Measurements from ENCODE around the gene SOX10. TPM values are rescaled to one million over a fixed set of nuclear protein-coding genes. Genes with fewer than 3 reads are reported as not detected.

The SOX10 gene
- total and polyA plus RNA-seq, 9 of the 15 experiments (the other 6 are each of a cell fraction or from before 2014, with no cell fraction given), result not detected

GRCh38 chr22:38027487-38027886 is 43.1 kb upstream of the SOX10 start:
- FAIRE-seq, result no peak
- ChIA-PET POLR2A (no interaction called here), CTCF (ENCODE audit: low intra/inter-chr PET ratio) (no interaction called here)
- Histone ChIP-seq H3K36me3 (ENCODE audit: control insufficient read depth, insufficient read depth, low read length) (no peaks in the 10 kb centered on the region), H3K9me1 (ENCODE audit: control insufficient read depth, insufficient read depth, low read length) (no peaks in the 10 kb centered on the region), H3K4me3 (no peak overlapping the region), H3K79me2 (ENCODE audit: control insufficient read depth, insufficient read depth, low read length) (no peaks in the 10 kb centered on the region), H3K9me3 (replicated peaks; ENCODE audit: control insufficient read depth, insufficient read depth, low read depth, low read length) (no peaks in the 10 kb centered on the region), H3K4me2 (ENCODE audit: insufficient read depth, low read length) (no peak overlapping the region), H3K27me3 (ENCODE audit: control insufficient read depth in 2 of 2, insufficient read depth in 2 of 2, low read length in 2 of 2) (no peaks in the 10 kb centered on the region; a peak in 1 of 5 replicates), H2AFZ (ENCODE audit: low read depth, low read length) (no peak overlapping the region), H3K9ac (ENCODE audit: insufficient read depth in 1 of 2, low read depth in 2 of 2, low read length in 2 of 2) (no peak overlapping the region; a peak in 1 of 4 replicates), H4K20me1 (replicated peaks; ENCODE audit: control insufficient read depth, insufficient read depth, low read length) (no peaks in the 10 kb centered on the region), H3K27ac (ENCODE audit: extremely low read depth, low read depth, low read length) (no peak overlapping the region), H3K4me1 (replicated peaks in 1 of 2; ENCODE audit: control insufficient read depth in 2 of 2, insufficient read depth in 2 of 2, low read length in 2 of 2) (peaks cover 6 to 17% of the 10 kb centered on the region in 2 experiments; a peak in 4 of 5 replicates)
- no peak for DNase-seq (ENCODE audit: extremely low read depth in 1 of 4, low spot score in 3 of 4)
- in situ Hi-C loops (cut with MboI), result no loop called here
- ATAC-seq, result no peak
- TF ChIP-seq HNRNPUL1 (IDR thresholded peaks at IDR 0.05; ENCODE audit: low read length) (no peak), RNF219 (CRISPR knock-in tag; IDR thresholded peaks at IDR 0.05) (no peak), ZNF785 (CRISPR knock-in tag; IDR thresholded peaks at IDR 0.05) (no peak), DIDO1 (tag; IDR thresholded peaks at IDR 0.05; ENCODE audit: low read depth) (no peak), NR3C1 (CRISPR knock-in tag; IDR thresholded peaks at IDR 0.05) (no peak)
- 29% methylated on average over 5 of the region's 9 CpGs for WGBS (ENCODE audit: insufficient coverage, low coverage, missing lambda C conversion rate)
- intact Hi-C loops (cut with micrococcal nuclease), result loop anchor here (10.0 kb wide), 1 partner anchor 73 kb away; the partner anchor contains the start of genes C22orf23 and POLR2F
- BruUV-seq (replicated peaks), result no TSS peak
